CD8-positive, alpha-beta memory T cell (primary cell): Measurements from ENCODE around the gene PFN1. TPM values are rescaled to one million over a fixed set of nuclear protein-coding genes. Genes with fewer than 3 reads are reported as not detected.
A peak's percentile ranks its signal among the peaks of the same experiment; 100 is the strongest.

ENCODE experiments used
- CTCF ChIA-PET: fragments of 350-600 bp; sonication (Branson Sonifier 250); formaldehyde crosslinking; loops from one replicate; lab custom pipeline; 2021; ENCODE audit warnings: antibody characterized with exemption; lab: Charles Lee
- POLR2A ChIA-PET: fragments of 350-600 bp; sonication (Branson Sonifier 250); formaldehyde crosslinking; loops from one replicate; lab custom pipeline; 2021; ENCODE audit warnings: antibody characterized with exemption; lab: Charles Lee
- DNase-seq, 5 donors: peaks; one replicate each; pipeline versions ENCODE4 v3.0.0 to v3.0.0-alpha.2; 2020 to 2022; ENCODE audit warnings: mixed read lengths in 1 of 5
- H3K27ac ChIP-seq: one replicate; pipeline ENCODE4 v1.7.0; 2013; ENCODE audit warnings: low read depth, mild to moderate bottlenecking, low read length, moderate library complexity
- H3K27me3 ChIP-seq: 2 replicates; pipeline ENCODE4 v1.7.0; 2013; ENCODE audit warnings: low read length, mild to moderate bottlenecking; ENCODE audit not compliant: insufficient read depth, poor library complexity, severe bottlenecking
- H3K36me3 ChIP-seq: 2 replicates; pipeline ENCODE4 v1.7.0; 2013; ENCODE audit warnings: mild to moderate bottlenecking, low read length, moderate library complexity; ENCODE audit not compliant: insufficient read depth
- H3K4me1 ChIP-seq: 2 replicates; pipeline ENCODE4 v1.7.0; 2013; ENCODE audit warnings: mild to moderate bottlenecking, low read length, moderate library complexity; ENCODE audit not compliant: insufficient read depth
- H3K4me3 ChIP-seq: 2 replicates; pipeline ENCODE4 v1.7.0; 2013; ENCODE audit warnings: mild to moderate bottlenecking, low read length
- H3K9me3 ChIP-seq: 2 replicates; pipeline ENCODE4 v1.7.0; 2013; ENCODE audit warnings: mild to moderate bottlenecking, low read length
- H3K27ac Mint-ChIP-seq, 8 donors: one replicate each; pipeline ENCODE4 v1.8.0; 2020 to 2021; ENCODE audit warnings: mixed read lengths in 8 of 8, mild to moderate bottlenecking in 6 of 8, inconsistent platforms in 3 of 8, moderate library complexity in 3 of 8
- H3K27me3 Mint-ChIP-seq, 2 donors: one replicate each; pipeline ENCODE4 v1.8.0; 2020 to 2021; ENCODE audit warnings: mixed read lengths in 2 of 2, mild to moderate bottlenecking in 1 of 2, moderate library complexity in 1 of 2
- H3K36me3 Mint-ChIP-seq, 3 donors: one replicate each; pipeline ENCODE4 v1.8.0; 2020 to 2021; ENCODE audit warnings: mixed read lengths in 3 of 3, inconsistent platforms in 1 of 3, mild to moderate bottlenecking in 1 of 3
- H3K4me1 Mint-ChIP-seq, 3 donors: one replicate each; pipeline ENCODE4 v1.8.0; 2020 to 2021; ENCODE audit warnings: mixed read lengths in 3 of 3, inconsistent platforms in 1 of 3, mild to moderate bottlenecking in 1 of 3
- H3K4me3 Mint-ChIP-seq, 7 donors: one replicate each; pipeline ENCODE4 v1.8.0; 2020 to 2021; ENCODE audit warnings: mixed read lengths in 7 of 7, mild to moderate bottlenecking in 6 of 7, moderate library complexity in 4 of 7, inconsistent platforms in 2 of 7
- H3K9me3 Mint-ChIP-seq, 5 donors: one replicate each; pipeline ENCODE4 v1.8.0; 2020 to 2022; ENCODE audit warnings: mixed read lengths in 5 of 5, mild to moderate bottlenecking in 3 of 5, moderate library complexity in 2 of 5, inconsistent platforms in 1 of 5
- polyA plus RNA-seq: library from polyadenylated mRNA; unstranded; fragments of 300-500 nt; fragmentation: Illumina TruSeq; gene quantifications from one replicate; pipeline ENCODE4 v1.2.3, GENCODE V29; 2021
- total RNA-seq, 2 experiments: library from RNA; stranded (reverse); gene quantifications; one replicate each; pipeline ENCODE4 v1.2.3, GENCODE V29; 2021

The PFN1 gene
- total and polyA plus RNA-seq, 3 experiments from 2014 or later = 1,826 to 2,601 (median 1,841) TPM

DNA sequence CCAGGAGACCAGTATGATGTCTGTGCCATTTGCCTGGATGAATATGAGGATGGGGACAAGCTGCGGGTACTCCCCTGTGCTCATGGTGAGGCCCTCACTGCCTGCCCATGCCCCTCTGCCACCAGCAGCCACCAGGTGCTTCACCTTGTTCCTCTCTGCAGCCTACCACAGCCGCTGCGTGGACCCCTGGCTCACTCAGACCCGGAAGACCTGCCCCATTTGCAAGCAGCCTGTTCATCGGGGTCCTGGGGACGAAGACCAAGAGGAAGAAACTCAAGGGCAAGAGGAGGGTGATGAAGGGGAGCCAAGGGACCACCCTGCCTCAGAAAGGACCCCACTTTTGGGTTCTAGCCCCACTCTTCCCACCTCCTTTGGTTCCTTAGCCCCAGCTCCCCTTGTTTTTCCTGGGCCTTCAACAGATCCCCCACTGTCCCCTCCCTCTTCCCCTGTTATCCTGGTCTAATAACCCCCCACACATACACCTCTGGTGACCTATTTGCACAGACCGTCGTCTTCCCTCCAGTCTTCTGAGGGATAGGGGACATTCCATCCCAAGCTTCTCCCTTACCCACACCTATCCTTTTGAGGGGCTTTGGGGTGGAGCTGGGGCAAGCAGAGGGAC lies 3.7 kb downstream of the PFN1 start:
- Histone ChIP-seq H3K27ac (peak overlapping the region; percentile 65), H3K4me3 (peak overlapping the region; percentile 51), H3K4me1 (peaks cover 62% of the 10 kb centered on the region), H3K27me3 (no peaks in the 10 kb centered on the region), H3K9me3 (no peaks in the 10 kb centered on the region), H3K36me3 (peaks cover 35% of the 10 kb centered on the region)
- Mint-ChIP-seq H3K9me3 (no peaks in the 10 kb centered on the region), H3K27ac (peak overlapping the region; percentile 92 to 99 (median 96)), H3K4me3 (peak overlapping the region; percentile 94 to 100 (median 97)), H3K36me3 (peaks cover 13 to 74% (median 29%) of the 10 kb centered on the region in 3 donors), H3K4me1 (peaks cover 55 to 71% (median 66%) of the 10 kb centered on the region in 3 donors), H3K27me3 (peaks cover 0 to 8% of the 10 kb centered on the region in 2 donors)
- no peak for DNase-seq
- ChIA-PET POLR2A (interaction anchor here (0.7 to 11.7 kb wide), 3 partner anchors 22 to 105 kb away, joined by 3 to 187 read pairs (median 4); partner anchors contain the start of genes C17orf107 and SPAG7), CTCF (interaction anchor here (2.6 to 3.3 kb wide), 2 partner anchors 23 to 36 kb away, joined by 7 to 17 read pairs; partner anchors contain the start of gene SPAG7)

GRCh38 chr17:4944163-4944553 lies 4.2 kb downstream of the PFN1 start:
- H3K36me3 Mint-ChIP-seq = peaks cover 13 to 78% (median 29%) of the 10 kb centered on the region in 3 donors
- Histone ChIP-seq H3K27ac (peak overlapping the region; percentile 65), H3K4me3 (peak overlapping the region; percentile 51), H3K27me3 (no peaks in the 10 kb centered on the region), H3K4me1 (peaks cover 64% of the 10 kb centered on the region), H3K9me3 (no peaks in the 10 kb centered on the region), H3K36me3 (peaks cover 35% of the 10 kb centered on the region)
- no peaks in the 10 kb centered on the region for H3K9me3 Mint-ChIP-seq
- peaks cover 57 to 74% (median 69%) of the 10 kb centered on the region in 3 donors for H3K4me1 Mint-ChIP-seq
- ChIA-PET CTCF (interaction anchor here (1.1 to 3.3 kb wide), 3 partner anchors 23 to 35 kb away, joined by 3 to 17 read pairs (median 7); partner anchors contain the start of gene SPAG7), POLR2A (interaction anchor here (0.6 to 0.8 kb wide), 2 partner anchors 23 to 43 kb away, joined by 3 read pairs; no protein-coding TSS in a partner anchor)
- H3K27ac Mint-ChIP-seq = peak overlapping the region; percentile 86 to 99 (median 96)
- DNase-seq = peak; percentile 41 to 70 (median 62)
- H3K27me3 Mint-ChIP-seq = peaks cover 0 to 8% of the 10 kb centered on the region in 2 donors
- H3K4me3 Mint-ChIP-seq = peak overlapping the region; percentile 94 to 100 (median 97)

DNA sequence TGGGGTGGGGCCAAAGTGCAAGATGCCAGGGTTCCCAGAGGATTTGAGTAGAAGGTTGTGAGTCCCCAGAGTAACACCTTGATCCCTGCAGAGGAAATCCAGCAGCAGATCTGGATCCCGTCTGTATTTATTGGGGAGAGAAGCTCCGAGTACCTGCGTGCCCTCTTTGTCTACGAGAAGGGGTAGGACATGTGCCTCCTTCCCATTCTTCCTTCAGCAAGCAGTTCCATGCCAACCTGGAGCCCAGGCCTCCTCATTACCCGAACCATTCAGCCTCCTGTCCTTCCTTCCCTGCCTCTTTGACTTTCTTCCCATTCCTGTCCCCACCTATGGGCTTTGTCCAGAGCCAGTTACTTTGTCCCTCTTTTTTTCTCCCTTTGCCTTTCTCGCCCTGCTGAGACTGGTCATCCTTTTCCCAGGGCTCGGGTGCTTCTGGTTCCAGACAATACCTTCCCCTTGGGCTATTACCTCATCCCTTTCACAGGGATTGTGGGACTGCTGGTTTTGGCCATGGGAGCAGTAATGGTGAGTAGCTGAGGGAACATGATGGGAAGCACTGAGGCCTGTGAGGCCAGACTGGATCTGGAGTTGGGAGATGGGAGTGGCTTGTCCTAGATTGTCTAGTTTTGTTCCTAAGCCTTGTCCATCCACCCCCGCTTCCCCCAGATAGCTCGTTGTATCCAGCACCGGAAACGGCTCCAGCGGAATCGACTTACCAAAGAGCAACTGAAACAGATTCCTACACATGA lies 5.4 kb downstream of the PFN1 start:
- DNase-seq = no peak
- Histone ChIP-seq H3K27ac (no peak overlapping the region), H3K36me3 (peaks cover 38% of the 10 kb centered on the region), H3K27me3 (no peaks in the 10 kb centered on the region), H3K9me3 (no peaks in the 10 kb centered on the region), H3K4me3 (peak overlapping the region; percentile 97), H3K4me1 (peaks cover 75% of the 10 kb centered on the region)
- ChIA-PET POLR2A (interaction anchor here (0.6 to 0.8 kb wide), 2 partner anchors 8 to 20 kb away, joined by 3 to 7 read pairs; partner anchors contain the start of gene ENO3), CTCF (interaction anchor here (0.9 to 1.1 kb wide), 2 partner anchors 24 to 38 kb away, joined by 3 read pairs; partner anchors contain the start of gene SPAG7)
- Mint-ChIP-seq H3K27ac (peak overlapping the region; percentile 15 to 99 (median 78)), H3K27me3 (peaks cover 0 to 6% of the 10 kb centered on the region in 2 donors), H3K4me1 (peaks cover 68 to 83% (median 76%) of the 10 kb centered on the region in 3 donors), H3K9me3 (no peaks in the 10 kb centered on the region), H3K4me3 (peak overlapping the region; percentile 86 to 97 (median 96)), H3K36me3 (peaks cover 13 to 86% (median 29%) of the 10 kb centered on the region in 3 donors)

DNA sequence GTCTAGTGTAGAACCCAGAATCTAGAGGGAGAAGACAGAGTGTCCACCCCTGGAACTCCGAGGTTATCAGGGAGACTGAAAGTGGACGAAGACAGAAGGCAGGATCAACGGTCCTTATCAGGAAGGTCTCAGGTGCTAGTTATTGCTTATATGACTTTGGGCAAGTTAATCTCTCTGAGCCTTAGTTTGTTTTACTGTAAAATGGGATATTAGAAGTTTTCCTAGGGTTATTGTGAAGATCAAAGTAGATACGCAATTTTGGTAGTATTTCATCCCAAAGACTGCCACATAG lies 7.1 kb downstream of the PFN1 start:
- H3K9me3 ChIP-seq = no peaks in the 10 kb centered on the region
- peaks cover 64 to 84% (median 68%) of the 10 kb centered on the region in 3 donors for H3K4me1 Mint-ChIP-seq
- POLR2A ChIA-PET = interaction anchor here (2.7 to 4.1 kb wide), 2 partner anchors 26 to 32 kb away, joined by 15 to 67 read pairs; partner anchors contain the start of gene SPAG7
- peaks cover 13 to 89% (median 28%) of the 10 kb centered on the region in 3 donors for H3K36me3 Mint-ChIP-seq
- peak overlapping the region; percentile 85 for H3K27ac ChIP-seq
- H3K4me1 ChIP-seq = peaks cover 70% of the 10 kb centered on the region
- H3K4me3 Mint-ChIP-seq = peak overlapping the region; percentile 86 to 97 (median 96)
- peak overlapping the region; percentile 88 to 98 (median 95) for H3K27ac Mint-ChIP-seq
- CTCF ChIA-PET = interaction anchor here (2.9 to 4.0 kb wide), 2 partner anchors 27 to 32 kb away, joined by 25 to 34 read pairs; partner anchors contain the start of gene SPAG7
- H3K9me3 Mint-ChIP-seq = no peaks in the 10 kb centered on the region
- H3K27me3 ChIP-seq = no peaks in the 10 kb centered on the region
- DNase-seq = no peak
- H3K27me3 Mint-ChIP-seq = peaks cover 0 to 5% of the 10 kb centered on the region in 2 donors
- peak overlapping the region; percentile 97 for H3K4me3 ChIP-seq
- peaks cover 34% of the 10 kb centered on the region for H3K36me3 ChIP-seq

GRCh38 chr17:4940555-4941318 lies 7.6 kb downstream of the PFN1 start:
- peaks cover 63 to 84% (median 63%) of the 10 kb centered on the region in 3 donors for H3K4me1 Mint-ChIP-seq

DNA sequence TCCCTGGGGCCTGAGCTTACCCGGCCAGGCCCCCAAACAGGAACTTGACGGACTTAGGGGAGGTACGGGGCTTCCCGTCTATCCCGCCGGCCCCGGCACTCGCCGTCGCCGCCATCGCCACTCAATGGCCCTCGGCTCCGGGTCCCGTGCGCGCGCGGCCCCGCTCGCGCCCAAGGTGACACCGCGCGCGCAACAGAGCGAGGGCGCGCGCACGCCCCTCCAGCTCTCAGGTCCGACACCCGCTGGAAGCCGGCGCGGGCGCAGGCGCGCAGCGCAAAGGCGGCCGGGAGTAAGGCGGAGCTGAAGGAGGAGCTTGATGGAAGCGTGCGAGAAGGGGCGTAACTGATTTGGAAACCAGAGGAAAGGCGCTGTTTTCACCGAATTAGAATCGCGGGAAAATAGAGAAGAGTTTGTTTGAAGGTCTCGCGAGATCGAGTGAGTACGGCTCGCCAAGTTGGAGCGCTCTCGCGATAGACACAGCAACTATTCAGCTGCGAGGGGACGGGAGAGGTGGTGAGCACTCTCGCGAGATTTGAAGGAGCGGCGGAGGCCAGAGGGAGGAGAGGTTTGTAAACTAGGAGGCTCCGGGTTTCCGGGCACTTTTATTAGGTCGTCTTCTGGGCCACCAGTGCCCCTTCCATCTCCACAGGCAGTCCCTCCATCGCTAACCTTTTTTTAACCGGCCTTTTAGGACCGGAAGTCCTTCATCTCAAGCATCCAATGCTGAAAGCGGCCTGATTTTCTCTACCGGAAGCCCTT lies 8.4 kb downstream of the PFN1 start, which contains the start of the genes RNF167 and SLC25A11:
RNF167 (plus strand) TSS at position 473 of the 759 bp plus-strand sequence. CDS start 642 bp downstream, outside the sequence.
SLC25A11 (minus strand) TSS at position 251 of the 759 bp plus-strand sequence; CDS start at position 115, 136 bp downstream.
- H3K36me3 ChIP-seq = peaks cover 23% of the 10 kb centered on the region
- Mint-ChIP-seq H3K4me3 (peak within 1 kb of the TSS; percentile 86 to 97 (median 96)), H3K36me3 (peaks cover 6 to 80% (median 23%) of the 10 kb centered on the region in 3 donors)

More at GRCh38 chr17:4940555-4941318, 7.6 kb downstream of the PFN1 start:
- H3K27ac ChIP-seq = peak overlapping the region; percentile 85
- Mint-ChIP-seq H3K9me3 (no peaks in the 10 kb centered on the region), H3K27ac (peak overlapping the region; percentile 88 to 98 (median 95)), H3K4me3 (peak overlapping the region; percentile 86 to 97 (median 96)), H3K27me3 (peaks cover 0 to 5% of the 10 kb centered on the region in 2 donors), H3K36me3 (peaks cover 13 to 88% (median 29%) of the 10 kb centered on the region in 3 donors)
- H3K9me3 ChIP-seq = no peaks in the 10 kb centered on the region
- H3K4me1 ChIP-seq = peaks cover 65% of the 10 kb centered on the region
- peak; percentile 29 to 70 (median 47) for DNase-seq
- H3K27me3 ChIP-seq = no peaks in the 10 kb centered on the region
- H3K4me3 ChIP-seq = peak overlapping the region; percentile 97
- ChIA-PET POLR2A (interaction anchor here (0.6 to 4.1 kb wide), 13 partner anchors 8 to 798 kb away, joined by 3 to 67 read pairs (median 7); partner anchors contain the start of genes C17orf107, CAMTA2, CHRNE and CYB5D2), CTCF (interaction anchor here (0.8 to 4.0 kb wide), 11 partner anchors 8 to 79 kb away, joined by 3 to 34 read pairs (median 5); partner anchors contain the start of genes C17orf107, CHRNE, INCA1 and PFN1)
- H3K36me3 ChIP-seq = peaks cover 30% of the 10 kb centered on the region

More for the DNA sequence above, 8.4 kb downstream of the PFN1 start, which contains the start of the genes RNF167 and SLC25A11:
- Histone ChIP-seq H3K27ac (peak within 1 kb of the TSS; percentile 85), H3K9me3 (no peaks in the 10 kb centered on the region), H3K4me3 (peak within 1 kb of the TSS; percentile 97), H3K4me1 (peaks cover 57% of the 10 kb centered on the region), H3K27me3 (no peaks in the 10 kb centered on the region)
- peak; percentile 89 to 99 (median 97) for DNase-seq
- POLR2A ChIA-PET = interaction anchor here (0.5 to 4.1 kb wide), 17 partner anchors 9 to 797 kb away, joined by 3 to 67 read pairs (median 5); partner anchors contain the start of genes C17orf107, CAMTA2, CHRNE and CYB5D2
- H3K9me3 Mint-ChIP-seq = no peaks in the 10 kb centered on the region
- CTCF ChIA-PET = interaction anchor here (0.6 to 4.0 kb wide), 16 partner anchors 8 to 529 kb away, joined by 3 to 34 read pairs (median 4); partner anchors contain the start of genes C17orf107, CHRNE, INCA1 and KIF1C
- peaks cover 55 to 79% (median 55%) of the 10 kb centered on the region in 3 donors for H3K4me1 Mint-ChIP-seq
- peaks cover 0 to 4% of the 10 kb centered on the region in 2 donors for H3K27me3 Mint-ChIP-seq
- H3K27ac Mint-ChIP-seq = peak within 1 kb of the TSS; percentile 89 to 98 (median 96)
